HAP-1 (cell line): ENCODE data around the gene TRIM13.
"Not testable (repeated sequence)": the region's sequence is repeated elsewhere in the genome, so short reads cannot be mapped to it uniquely, and the experiment has no call there.

Experiments
- DNase-seq, 2 experiments: peaks; one replicate each; pipeline ENCODE4 v3.0.0-alpha.2; 2016 to 2020; ENCODE audit warnings: low spot score in 2 of 2
- H3K27me3 ChIP-seq: fragments of 250-450 bp; sonication (Bioruptor Pico); 2 replicates; pipeline ENCODE4 v1.5.1; 2020; ENCODE audit warnings: low read depth, mild to moderate bottlenecking, moderate library complexity
- H3K36me3 ChIP-seq: fragments of 250-450 bp; sonication (Bioruptor Pico); replicated peaks from 2 replicates; pipeline ENCODE4 v1.5.1; 2020; ENCODE audit warnings: mild to moderate bottlenecking
- H3K4me1 ChIP-seq: fragments of 250-450 bp; sonication (Bioruptor Pico); 2 replicates; pipeline ENCODE4 v1.5.1; 2020; ENCODE audit warnings: mild to moderate bottlenecking
- H3K4me3 ChIP-seq: fragments of 250-450 bp; sonication (Bioruptor Pico); 2 replicates; pipeline ENCODE4 v1.5.1; 2020; ENCODE audit warnings: mild to moderate bottlenecking, moderate library complexity
- H3K9me3 ChIP-seq: fragments of 250-450 bp; sonication (Bioruptor Pico); 2 replicates; pipeline ENCODE4 v1.5.1; 2020; ENCODE audit warnings: mild to moderate bottlenecking, moderate library complexity
- in situ Hi-C: fragments of 300-500 bp; cut with MboI; formaldehyde crosslinking; loops from 3 replicates; pipeline ENCODE4 v1.14.3; 2020; ENCODE audit warnings: low sequenced_read_pairs, inconsistent platforms, mixed read lengths

TRIM13 gene

DNA sequence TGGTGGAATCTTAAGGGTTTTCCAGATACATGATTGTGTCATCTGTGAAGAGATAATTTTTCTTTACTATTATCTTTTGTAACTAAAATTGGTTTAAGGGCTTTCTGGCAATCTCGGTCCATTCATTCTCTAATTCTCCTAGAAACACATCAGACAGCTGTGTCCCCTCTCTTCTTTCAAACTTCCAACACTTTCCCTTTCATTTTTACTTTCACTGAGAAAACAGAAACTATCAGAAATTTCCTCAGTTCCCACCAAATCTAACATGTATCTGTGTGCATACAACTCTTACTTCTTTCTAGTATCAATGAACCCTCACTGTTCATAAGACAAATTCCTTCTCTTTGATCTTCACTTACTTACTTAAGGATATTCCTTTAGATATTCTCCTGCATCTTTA lies 58.6 kb downstream of the TRIM13 start:
- Histone ChIP-seq H3K4me3 (no peak overlapping the region), H3K36me3 (peaks cover 48% of the 10 kb centered on the region), H3K4me1 (peaks cover 7% of the 10 kb centered on the region), H3K9me3 (no peaks in the 10 kb centered on the region), H3K27me3 (no peaks in the 10 kb centered on the region)
- no peak for DNase-seq
- in situ Hi-C loops, result no loop called here

GRCh38 chr13:50060718-50061117 lies 63.9 kb downstream of the TRIM13 start:
- Histone ChIP-seq H3K4me1 (no peaks in the 10 kb centered on the region), H3K4me3 (no peak overlapping the region), H3K27me3 (no peaks in the 10 kb centered on the region), H3K9me3 (no peaks in the 10 kb centered on the region), H3K36me3 (peaks cover 54% of the 10 kb centered on the region)
- DNase-seq, result no peak
- in situ Hi-C loops, result no loop called here

- in situ Hi-C loops, H3K9me3 ChIP-seq, H3K4me1 ChIP-seq, H3K27me3 ChIP-seq, H3K4me3 ChIP-seq, DNase-seq: not testable (repeated sequence)
- peaks cover 60% of the 10 kb centered on the region for H3K36me3 ChIP-seq
Measured at GRCh38 chr13:50062336-50062735, 65.5 kb downstream of the TRIM13 start.

DNA sequence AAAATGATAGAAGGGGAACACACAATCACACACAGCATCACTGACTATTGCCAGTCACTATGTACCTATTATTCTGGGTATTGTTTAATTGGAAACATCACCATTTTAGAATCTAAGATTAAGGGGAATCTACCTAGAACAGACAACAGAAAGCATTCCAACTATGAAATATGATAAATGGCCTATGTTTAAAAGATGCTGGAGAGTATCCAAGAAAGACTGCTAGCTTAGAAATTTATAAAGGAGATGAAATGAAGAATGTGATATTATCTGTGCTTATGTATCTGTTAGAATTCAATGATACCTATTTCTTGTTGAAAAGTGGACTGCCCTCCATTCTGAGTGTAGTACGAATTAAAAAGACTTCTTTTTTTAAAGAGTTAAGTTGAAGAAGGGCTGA lies 68.9 kb downstream of the TRIM13 start:
- H3K27me3 ChIP-seq, result no peaks in the 10 kb centered on the region
- H3K36me3 ChIP-seq, result peaks cover 64% of the 10 kb centered on the region
- DNase-seq, result no peak
- no peaks in the 10 kb centered on the region for H3K9me3 ChIP-seq
- in situ Hi-C loops, result no loop called here
- H3K4me1 ChIP-seq, result peaks cover 5% of the 10 kb centered on the region
- no peak overlapping the region for H3K4me3 ChIP-seq
